DND-41 (cell line): ENCODE data around the gene P2RY13.

Source experiments
- ATAC-seq: fragments of 200-7000 bp; cut with Tn5 transposase; 3 replicates; pipeline ENCODE4 v1.9.1; 2021; ENCODE audit warnings: low read depth; ENCODE audit not compliant: insufficient read depth
- DNase-seq: peaks from one replicate; pipeline ENCODE4 v3.0.0-alpha.2; 2020
- H2AFZ ChIP-seq: 2 replicates; pipeline ENCODE4 v1.6.0; 2012; ENCODE audit warnings: low read depth, low read length
- H3K27ac ChIP-seq: 2 replicates; pipeline ENCODE4 v1.5.1; 2012; ENCODE audit warnings: low read length, inconsistent platforms
- H3K27me3 ChIP-seq: fragments of 200-600 bp; sonication (generic); 2 replicates; pipeline ENCODE4 v1.6.0; 2012; ENCODE audit warnings: low read length, mild to moderate bottlenecking, inconsistent platforms; ENCODE audit not compliant: insufficient read depth, poor library complexity
- H3K36me3 ChIP-seq: 2 replicates; pipeline ENCODE4 v1.5.1; 2012; ENCODE audit warnings: low read length, inconsistent platforms; ENCODE audit not compliant: insufficient read depth
- H3K4me1 ChIP-seq: 2 replicates; pipeline ENCODE4 v1.5.1; 2012; ENCODE audit warnings: mild to moderate bottlenecking, low read length; ENCODE audit not compliant: insufficient read depth
- H3K4me2 ChIP-seq: 2 replicates; pipeline ENCODE4 v1.6.0; 2012; ENCODE audit warnings: mild to moderate bottlenecking, moderate library complexity, low read length, inconsistent platforms; ENCODE audit not compliant: insufficient read depth
- H3K4me3 ChIP-seq, 2 experiments: fragments of 200-600 bp in 1 of 2; shearing (Covaris generic) in 1 of 2; 2 replicates each; pipeline ENCODE4 v1.5.1; 2012 to 2016; ENCODE audit warnings: inconsistent platforms in 2 of 2, low read length in 2 of 2, mild to moderate bottlenecking in 2 of 2, low read depth in 1 of 2, moderate library complexity in 1 of 2
- H3K79me2 ChIP-seq: 2 replicates; pipeline ENCODE4 v1.6.0; 2012; ENCODE audit warnings: low read length, inconsistent platforms; ENCODE audit not compliant: insufficient read depth
- H3K9ac ChIP-seq: 2 replicates; pipeline ENCODE4 v1.6.0; 2012; ENCODE audit warnings: low read depth, mild to moderate bottlenecking, inconsistent platforms, low read length, moderate library complexity
- H3K9me3 ChIP-seq: 2 replicates; pipeline ENCODE4 v1.5.1; 2012; ENCODE audit warnings: low read length, moderate library complexity, mild to moderate bottlenecking, inconsistent platforms; ENCODE audit not compliant: insufficient read depth, severe bottlenecking
- H4K20me1 ChIP-seq: 2 replicates; pipeline ENCODE4 v1.6.0; 2012; ENCODE audit warnings: low read length; ENCODE audit not compliant: insufficient read depth
- CTCF ChIP-seq: IDR thresholded peaks from 2 replicates; pipeline ENCODE4 v1.5.1; 2012; ENCODE audit warnings: borderline replicate concordance, low read length, moderate library complexity, mild to moderate bottlenecking; ENCODE audit not compliant: poor library complexity, severe bottlenecking; ENCODE audit errors: extremely low read depth
- EZH2 ChIP-seq: IDR thresholded peaks from 3 replicates; pipeline ENCODE4 v1.6.1; 2012; ENCODE audit warnings: borderline replicate concordance, low read depth, mild to moderate bottlenecking, moderate library complexity, low read length, inconsistent platforms; ENCODE audit not compliant: severe bottlenecking

P2RY13 gene

GRCh38 chr3:151281671-151282324, 47.6 kb downstream of the P2RY13 start:
- Histone ChIP-seq H2AFZ (no peak overlapping the region), H3K4me2 (no peak overlapping the region), H3K9me3 (no peaks in the 10 kb centered on the region), H3K4me3 (no peak overlapping the region), H3K9ac (no peak overlapping the region), H4K20me1 (no peaks in the 10 kb centered on the region), H3K27ac (no peak overlapping the region), H3K27me3 (no peaks in the 10 kb centered on the region), H3K4me1 (peaks cover 34% of the 10 kb centered on the region), H3K36me3 (no peaks in the 10 kb centered on the region), H3K79me2 (no peaks in the 10 kb centered on the region)
- no peak for TF ChIP-seq CTCF
- DNase-seq, result no peak
- no peak for ATAC-seq

- DNase-seq (no peak), ATAC-seq (peak; percentile 74)
- Histone ChIP-seq H4K20me1 (no peaks in the 10 kb centered on the region), H3K9ac (no peak within 1 kb of the TSS), H3K4me2 (no peak within 1 kb of the TSS), H3K79me2 (no peaks in the 10 kb centered on the region), H3K9me3 (no peaks in the 10 kb centered on the region), H3K27me3 (no peaks in the 10 kb centered on the region), H2AFZ (no peak within 1 kb of the TSS), H3K4me1 (peaks cover 20% of the 10 kb centered on the region), H3K36me3 (no peaks in the 10 kb centered on the region), H3K4me3 (no peak within 1 kb of the TSS), H3K27ac (no peak within 1 kb of the TSS)
- no peak for TF ChIP-seq CTCF
- no peak for TF ChIP-seq EZH2
These were observed 51.1 kb downstream of the P2RY13 start, which contains the start of gene P2RY14 for GRCh38 chr3:151278230-151278629. P2RY14 (minus strand) TSS chr3:151278542; CDS start chr3:151214316, 64,226 bp downstream.

- H3K9me3 ChIP-seq, result no peaks in the 10 kb centered on the region
- H3K27ac ChIP-seq, result no peak overlapping the region
- no peak for DNase-seq
- H3K4me2 ChIP-seq, result no peak overlapping the region
- no peak for ATAC-seq
- peaks cover 15% of the 10 kb centered on the region for H3K4me1 ChIP-seq
- no peaks in the 10 kb centered on the region for H3K36me3 ChIP-seq
- TF ChIP-seq EZH2, result no peak
- no peak for TF ChIP-seq CTCF
- no peak overlapping the region for H3K9ac ChIP-seq
- H3K27me3 ChIP-seq, result no peaks in the 10 kb centered on the region
- H4K20me1 ChIP-seq, result no peaks in the 10 kb centered on the region
- H3K4me3 ChIP-seq, result no peak overlapping the region
- H3K79me2 ChIP-seq, result no peaks in the 10 kb centered on the region
- H2AFZ ChIP-seq, result no peak overlapping the region
These were observed 52.7 kb downstream of the P2RY13 start for GRCh38 chr3:151276687-151277042.
